Measurements from ENCODE around the gene C2orf15. TPM values are rescaled to one million over a fixed set of nuclear protein-coding genes. Genes with fewer than 3 reads are reported as not detected.
"Not testable (repeated sequence)": the region's sequence is repeated elsewhere in the genome, so short reads cannot be mapped to it uniquely, and the experiment has no call there.

The C2orf15 gene
- polyA plus RNA-seq, 3 donors = 0.09 to 0.29 (median 0.11) TPM

- H3K9me3 Mint-ChIP-seq = peaks cover 0 to 3% (median 0%) of the 10 kb centered on the region in 7 donors
- Histone ChIP-seq H3K4me1 (ENCODE audit: control insufficient read depth in 1 of 2, insufficient read depth in 2 of 2, low read length in 2 of 2) (no peaks in the 10 kb centered on the region), H3K9me3 (replicated peaks in 1 of 2; ENCODE audit: control insufficient read depth in 1 of 2, insufficient read depth in 1 of 2, low read length in 2 of 2) (no peaks in the 10 kb centered on the region), H4K20me1 (ENCODE audit: insufficient read depth, low read length) (peaks cover 18% of the 10 kb centered on the region), H3K4me3 (replicated peaks in 1 of 3; ENCODE audit: low read depth in 2 of 3, low read length in 3 of 3) (no peak overlapping the region), H3K4me2 (replicated peaks; ENCODE audit: extremely low read depth, low read length, poor library complexity, severe bottlenecking) (no peak overlapping the region), H3K27me3 (ENCODE audit: control insufficient read depth in 2 of 2, insufficient read depth in 2 of 2, low read length in 2 of 2) (no peaks in the 10 kb centered on the region), H3K27ac (ENCODE audit: low read depth in 1 of 2, low read length in 2 of 2) (no peak overlapping the region), H2AFZ (ENCODE audit: insufficient read depth, low read depth, low read length, poor library complexity, severe bottlenecking) (no peak overlapping the region), H3K9ac (ENCODE audit: insufficient read depth, low read length, poor library complexity, severe bottlenecking) (no peak overlapping the region), H3K36me3 (replicated peaks in 1 of 2; ENCODE audit: control insufficient read depth in 1 of 2, insufficient read depth in 2 of 2, low read length in 2 of 2) (peaks cover 31 to 58% of the 10 kb centered on the region in 2 donors), H3K79me2 (ENCODE audit: insufficient read depth, low read length) (peaks cover 32% of the 10 kb centered on the region)
- H3K36me3 Mint-ChIP-seq = peaks cover 57 to 68% of the 10 kb centered on the region in 2 donors
- intact Hi-C loops (cut with micrococcal nuclease) = loop anchor here in 1 of 2 donors (10.0 kb wide), 1 partner anchor 306 kb away; the partner anchor contains the start of gene REV1
- H3K4me1 Mint-ChIP-seq = peaks cover 7% of the 10 kb centered on the region
- H3K27ac Mint-ChIP-seq = no peak overlapping the region
- no peak for TF ChIP-seq CTCF (IDR thresholded peaks at IDR 0.05)
- DNase-seq = no peak
- H3K4me3 Mint-ChIP-seq = no peak overlapping the region
- peaks cover 0 to 3% (median 0%) of the 10 kb centered on the region in 3 donors for H3K27me3 Mint-ChIP-seq (ENCODE audit: low read depth in 3 of 3)
- no CpG with 5 or more reads among the region's 3 CpGs for WGBS (ENCODE audit: insufficient coverage)
Observed at GRCh38 chr2:99188357-99188756, 46.9 kb downstream of the C2orf15 start.

- H3K36me3 Mint-ChIP-seq = peaks cover 65 to 78% of the 10 kb centered on the region in 2 donors
- 100% methylated on average over 1 of the region's 1 CpG for WGBS (ENCODE audit: insufficient coverage)
Observed at GRCh38 chr2:99190548-99190947, 49.0 kb downstream of the C2orf15 start.

DNA sequence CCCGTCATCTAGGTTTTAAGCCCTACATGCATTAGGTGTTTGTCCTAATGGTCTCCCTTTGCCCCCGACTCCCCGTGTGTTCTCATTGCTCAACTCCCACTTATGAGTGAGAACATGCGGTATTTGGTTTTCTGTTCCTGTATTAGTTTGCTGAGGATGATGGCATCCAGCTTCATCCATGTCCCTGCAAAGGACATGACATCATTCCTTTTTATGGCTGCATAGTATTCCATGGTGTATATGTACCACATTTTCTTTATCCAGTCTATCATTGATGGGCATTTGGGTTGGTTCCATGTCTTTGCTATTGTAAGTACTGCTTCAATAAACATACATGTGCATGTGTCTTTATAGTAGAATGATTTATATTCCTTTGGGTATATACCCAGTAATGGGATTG lies 50.9 kb downstream of the C2orf15 start:
- H3K27ac ChIP-seq (ENCODE audit: low read depth in 1 of 2, low read length in 2 of 2); H3K4me3 Mint-ChIP-seq; H2AFZ ChIP-seq (ENCODE audit: insufficient read depth, low read depth, low read length, poor library complexity, severe bottlenecking); H3K9me3 ChIP-seq (replicated peaks in 1 of 2; ENCODE audit: control insufficient read depth in 1 of 2, insufficient read depth in 1 of 2, low read length in 2 of 2); H3K9me3 Mint-ChIP-seq; H3K4me1 Mint-ChIP-seq; H3K27ac Mint-ChIP-seq; H3K4me3 ChIP-seq (replicated peaks in 1 of 3; ENCODE audit: low read depth in 2 of 3, low read length in 3 of 3); H3K79me2 ChIP-seq (ENCODE audit: insufficient read depth, low read length); H3K4me2 ChIP-seq (replicated peaks; ENCODE audit: extremely low read depth, low read length, poor library complexity, severe bottlenecking); DNase-seq; H3K4me1 ChIP-seq (ENCODE audit: control insufficient read depth in 1 of 2, insufficient read depth in 2 of 2, low read length in 2 of 2); H3K27me3 ChIP-seq (ENCODE audit: control insufficient read depth in 2 of 2, insufficient read depth in 2 of 2, low read length in 2 of 2); H3K27me3 Mint-ChIP-seq (ENCODE audit: low read depth in 3 of 3); H3K9ac ChIP-seq (ENCODE audit: insufficient read depth, low read length, poor library complexity, severe bottlenecking); H4K20me1 ChIP-seq (ENCODE audit: insufficient read depth, low read length); intact Hi-C loops (cut with micrococcal nuclease): not testable (repeated sequence)
- H3K36me3 Mint-ChIP-seq = peaks cover 71 to 83% of the 10 kb centered on the region in 2 donors
- 100% methylated on average over 2 of the region's 4 CpGs for WGBS (ENCODE audit: insufficient coverage)
- H3K36me3 ChIP-seq (replicated peaks in 1 of 2; ENCODE audit: control insufficient read depth in 1 of 2, insufficient read depth in 2 of 2, low read length in 2 of 2) = peaks cover 53 to 87% of the 10 kb centered on the region in 2 donors

More at GRCh38 chr2:99190548-99190947, 49.0 kb downstream of the C2orf15 start:
- H3K27me3 ChIP-seq (ENCODE audit: control insufficient read depth in 2 of 2, insufficient read depth in 2 of 2, low read length in 2 of 2) = no peaks in the 10 kb centered on the region
- H3K4me2 ChIP-seq (replicated peaks; ENCODE audit: extremely low read depth, low read length, poor library complexity, severe bottlenecking) = no peak overlapping the region
- H3K27ac ChIP-seq (ENCODE audit: low read depth in 1 of 2, low read length in 2 of 2) = no peak overlapping the region
- H3K9me3 ChIP-seq (replicated peaks in 1 of 2; ENCODE audit: control insufficient read depth in 1 of 2, insufficient read depth in 1 of 2, low read length in 2 of 2) = no peaks in the 10 kb centered on the region
- peaks cover 43 to 76% of the 10 kb centered on the region in 2 donors for H3K36me3 ChIP-seq (replicated peaks in 1 of 2; ENCODE audit: control insufficient read depth in 1 of 2, insufficient read depth in 2 of 2, low read length in 2 of 2)
- no peak overlapping the region for H3K9ac ChIP-seq (ENCODE audit: insufficient read depth, low read length, poor library complexity, severe bottlenecking)
- Mint-ChIP-seq H3K27me3 (ENCODE audit: low read depth in 3 of 3) (peaks cover 0 to 3% (median 0%) of the 10 kb centered on the region in 3 donors), H3K4me3 (no peak overlapping the region), H3K4me1 (peaks cover 1% of the 10 kb centered on the region), H3K9me3 (peaks cover 0 to 3% (median 0%) of the 10 kb centered on the region in 7 donors), H3K27ac (no peak overlapping the region)
- no peak for TF ChIP-seq CTCF (IDR thresholded peaks at IDR 0.05)
- H4K20me1 ChIP-seq (ENCODE audit: insufficient read depth, low read length) = peaks cover 6% of the 10 kb centered on the region
- no peaks in the 10 kb centered on the region for H3K4me1 ChIP-seq (ENCODE audit: control insufficient read depth in 1 of 2, insufficient read depth in 2 of 2, low read length in 2 of 2)
- intact Hi-C loops (cut with micrococcal nuclease) = no loop called here
- no peak for DNase-seq
- no peak overlapping the region for H3K4me3 ChIP-seq (replicated peaks in 1 of 3; ENCODE audit: low read depth in 2 of 3, low read length in 3 of 3)
- peaks cover 12% of the 10 kb centered on the region for H3K79me2 ChIP-seq (ENCODE audit: insufficient read depth, low read length)
- H2AFZ ChIP-seq (ENCODE audit: insufficient read depth, low read depth, low read length, poor library complexity, severe bottlenecking) = no peak overlapping the region
